Activated T-helper 1 cell treated with anti-CD3 and anti-CD28 coated beads, Interleukin-12 subunit alpha, Interleukin-12 subunit beta, Interleukin-2, Interleukin-4 antibody, amounts not matched to agents 30 ng/mL and 10 ng/mL and 1 ng/mL, durations not matched to agents 14 hours and 24 hours and 36 hours (primary cell): Measurements from ENCODE around the gene PRRX2. TPM values are rescaled to one million over a fixed set of nuclear protein-coding genes. Genes with fewer than 3 reads are reported as not detected.

Source experiments
- DNase-seq: peaks from one replicate; pipeline ENCODE4 v3.0.0; 2021; ENCODE audit warnings: low spot score
- H3K27ac Mint-ChIP-seq: one replicate; pipeline ENCODE4 v1.8.0; 2021; ENCODE audit warnings: mild to moderate bottlenecking, mixed read lengths
- H3K27me3 Mint-ChIP-seq: one replicate; pipeline ENCODE4 v1.8.0; 2022; ENCODE audit warnings: mild to moderate bottlenecking, moderate library complexity, mixed read lengths; ENCODE audit not compliant: insufficient read depth
- H3K36me3 Mint-ChIP-seq: one replicate; pipeline ENCODE4 v1.8.0; 2021; ENCODE audit warnings: low read depth, mixed read lengths
- H3K4me1 Mint-ChIP-seq: one replicate; pipeline ENCODE4 v1.8.0; 2021; ENCODE audit warnings: low read depth, mixed read lengths
- H3K4me3 Mint-ChIP-seq: one replicate; pipeline ENCODE4 v1.8.0; 2021; ENCODE audit warnings: mild to moderate bottlenecking, moderate library complexity, mixed read lengths
- H3K9me3 Mint-ChIP-seq: one replicate; pipeline ENCODE4 v1.8.0; 2021; ENCODE audit warnings: mixed read lengths
- intact Hi-C: fragments of 100-400 bp; cut with micrococcal nuclease; formaldehyde crosslinking; loops from one replicate; pipeline ENCODE4 v1.15.1; 2024
- total RNA-seq: library from RNA; stranded (reverse); gene quantifications from 2 replicates; pipeline ENCODE4 v1.2.3, GENCODE V29; 2022

PRRX2 gene
- total RNA-seq, 1 donor from 2014 or later, result 7.8 TPM

DNA sequence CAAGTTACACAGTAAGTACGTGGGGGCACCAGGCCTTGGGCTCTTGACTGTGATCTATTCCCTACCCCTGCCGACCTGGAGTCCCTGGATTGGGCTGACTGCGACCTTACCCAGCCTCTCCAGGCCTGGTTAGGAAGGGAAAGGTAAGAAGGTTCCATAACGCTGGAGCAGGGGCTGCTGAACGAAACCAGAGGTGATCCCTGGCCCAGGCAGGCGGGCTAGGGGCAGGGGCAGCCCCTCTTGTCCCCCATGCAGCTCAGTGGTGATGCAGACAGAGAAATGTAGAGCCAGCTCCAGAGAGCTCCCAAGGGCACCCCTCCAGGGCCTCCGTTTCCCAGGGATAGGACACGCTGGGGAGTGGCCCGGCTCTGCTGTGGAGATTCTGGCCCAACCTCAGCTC, 14.1 kb downstream of the PRRX2 start:
- Mint-ChIP-seq H3K36me3 (no peaks in the 10 kb centered on the region), H3K4me3 (no peak overlapping the region), H3K4me1 (no peaks in the 10 kb centered on the region), H3K9me3 (no peaks in the 10 kb centered on the region), H3K27ac (no peak overlapping the region), H3K27me3 (peaks cover 4% of the 10 kb centered on the region)
- no peak for DNase-seq
- intact Hi-C loops, result no loop called here

DNA sequence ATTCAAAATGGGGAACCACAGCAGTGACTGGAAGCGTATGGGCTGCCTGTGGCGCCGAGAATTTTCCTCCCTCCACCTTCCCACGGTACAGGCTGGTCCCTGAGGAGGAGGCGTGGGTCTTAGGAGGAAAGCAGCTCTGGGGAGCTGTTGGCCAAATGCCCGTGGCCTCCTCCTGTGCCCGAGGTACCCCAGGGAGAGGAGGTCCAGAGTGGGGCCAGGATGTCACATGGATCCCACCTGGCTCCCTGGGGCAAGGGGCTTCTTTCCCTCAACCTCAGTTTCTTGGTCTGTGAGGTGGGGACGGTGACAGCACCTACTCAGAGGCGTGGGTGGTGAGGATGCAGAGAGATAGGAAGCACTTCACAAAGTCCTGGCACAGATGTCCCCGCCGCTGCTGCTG, 16.5 kb downstream of the PRRX2 start:
- Mint-ChIP-seq H3K27ac (no peak overlapping the region), H3K4me1 (no peaks in the 10 kb centered on the region), H3K4me3 (no peak overlapping the region), H3K9me3 (no peaks in the 10 kb centered on the region), H3K27me3 (peaks cover 4% of the 10 kb centered on the region), H3K36me3 (no peaks in the 10 kb centered on the region)
- DNase-seq, result no peak
- intact Hi-C loops, result no loop called here

DNA sequence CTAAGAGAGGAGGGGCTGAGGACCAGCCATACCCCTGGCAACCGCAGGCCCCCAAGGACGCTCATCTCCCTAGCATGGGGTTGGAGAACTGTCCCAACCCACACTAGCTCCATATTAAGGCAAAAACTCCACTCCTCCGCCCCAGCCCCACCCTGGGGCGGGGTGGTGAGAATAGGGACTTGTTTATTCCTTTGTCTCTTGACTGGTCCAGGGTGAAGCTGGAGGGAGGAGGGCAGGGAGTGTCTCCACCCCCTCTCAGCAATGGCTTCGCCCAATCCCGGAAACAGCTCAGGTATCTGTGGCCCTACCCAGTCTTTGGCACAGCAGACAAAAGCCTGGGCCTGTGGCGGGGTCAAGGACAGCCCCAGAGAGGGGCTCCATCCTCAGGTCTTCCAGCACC, 16.9 kb downstream of the PRRX2 start:
- intact Hi-C loops, result no loop called here
- H3K27ac Mint-ChIP-seq, result no peak overlapping the region
- H3K9me3 Mint-ChIP-seq, result no peaks in the 10 kb centered on the region
- DNase-seq, result no peak
- H3K27me3 Mint-ChIP-seq, result peaks cover 4% of the 10 kb centered on the region
- no peaks in the 10 kb centered on the region for H3K36me3 Mint-ChIP-seq
- H3K4me1 Mint-ChIP-seq, result no peaks in the 10 kb centered on the region
- H3K4me3 Mint-ChIP-seq, result no peak overlapping the region

DNA sequence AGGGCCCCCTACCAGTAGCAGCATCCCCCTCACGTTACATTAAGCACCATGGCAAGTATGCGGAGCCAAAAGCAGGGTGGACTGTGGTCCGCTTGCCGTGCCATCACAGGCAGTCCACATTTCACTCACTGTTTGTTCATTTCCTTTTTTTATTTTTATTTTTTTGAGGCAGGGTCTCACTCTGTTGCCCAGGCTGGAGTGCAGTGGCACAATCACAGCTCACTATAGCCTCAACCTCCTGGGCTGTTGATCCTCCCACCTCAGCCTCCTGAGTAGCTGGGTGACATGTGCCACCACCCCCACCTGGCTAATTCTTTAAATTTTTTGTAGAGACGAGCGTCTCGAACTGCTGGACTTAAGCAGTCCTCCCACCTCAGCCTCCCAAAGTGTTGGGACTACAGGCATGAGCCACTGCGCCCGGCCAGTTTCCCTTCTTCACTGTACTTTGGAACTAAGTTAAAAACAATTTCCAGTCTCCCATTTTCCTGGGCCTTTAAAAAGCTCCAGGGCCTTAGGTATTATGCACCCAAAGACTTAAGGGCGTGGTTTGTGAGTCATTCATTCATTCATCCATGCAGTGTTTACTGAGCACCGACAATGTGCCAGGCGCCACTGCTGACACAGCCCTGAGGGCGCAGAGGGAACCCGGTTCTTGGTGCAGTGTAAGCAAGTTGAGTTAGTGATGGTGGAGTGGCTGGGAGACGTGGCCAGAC, 19.9 kb downstream of the PRRX2 start:
- intact Hi-C loops, result no loop called here
- no peak for DNase-seq
- Mint-ChIP-seq H3K27ac (no peak overlapping the region), H3K4me1 (no peaks in the 10 kb centered on the region), H3K36me3 (no peaks in the 10 kb centered on the region), H3K27me3 (no peaks in the 10 kb centered on the region), H3K9me3 (no peaks in the 10 kb centered on the region), H3K4me3 (no peak overlapping the region)

DNA sequence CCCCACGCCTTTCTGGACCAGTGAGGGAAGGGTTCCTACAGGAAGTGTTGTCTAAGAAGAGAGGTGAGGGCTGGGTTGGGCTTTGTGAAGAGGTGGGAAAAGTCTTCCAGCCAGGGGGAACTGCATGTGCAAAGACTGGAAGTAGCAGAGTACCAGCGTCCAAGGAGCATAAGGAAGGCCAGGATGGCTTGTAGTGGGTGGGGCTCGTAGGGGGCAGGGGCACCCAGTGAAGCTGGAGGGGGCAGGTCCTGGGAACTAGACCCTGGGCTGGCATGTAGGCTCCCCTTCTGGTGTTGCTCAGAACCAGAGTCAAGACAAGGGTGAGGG, 20.4 kb downstream of the PRRX2 start:
- intact Hi-C loops, result no loop called here
- H3K4me1 Mint-ChIP-seq, result no peaks in the 10 kb centered on the region
- H3K27me3 Mint-ChIP-seq, result no peaks in the 10 kb centered on the region
- no peaks in the 10 kb centered on the region for H3K36me3 Mint-ChIP-seq
- H3K9me3 Mint-ChIP-seq, result no peaks in the 10 kb centered on the region
- no peak overlapping the region for H3K27ac Mint-ChIP-seq
- no peak overlapping the region for H3K4me3 Mint-ChIP-seq
- no peak for DNase-seq

DNA sequence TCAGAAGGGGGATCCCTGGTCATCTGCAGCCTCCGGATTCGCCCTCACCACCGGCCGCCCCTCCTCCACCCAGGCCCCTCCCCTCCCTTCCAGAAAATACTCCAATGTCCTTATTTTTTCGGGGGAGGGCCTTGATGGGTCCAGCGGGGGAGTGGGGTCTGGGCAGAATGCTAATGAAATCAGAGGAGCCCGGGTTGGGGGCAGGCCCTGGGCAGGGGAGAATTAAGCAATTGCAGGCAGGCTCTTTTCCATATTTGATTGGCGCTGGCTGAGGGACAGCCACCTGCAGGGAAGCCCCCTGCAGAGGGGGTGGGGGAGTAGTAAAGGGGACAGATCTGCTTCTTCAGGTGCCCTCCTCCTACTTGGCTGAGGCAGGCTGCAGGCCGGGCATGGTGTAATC, 21.3 kb downstream of the PRRX2 start:
- intact Hi-C loops, result no loop called here
- Mint-ChIP-seq H3K4me1 (no peaks in the 10 kb centered on the region), H3K27me3 (no peaks in the 10 kb centered on the region), H3K27ac (no peak overlapping the region), H3K36me3 (no peaks in the 10 kb centered on the region), H3K9me3 (no peaks in the 10 kb centered on the region), H3K4me3 (no peak overlapping the region)
- DNase-seq, result no peak

DNA sequence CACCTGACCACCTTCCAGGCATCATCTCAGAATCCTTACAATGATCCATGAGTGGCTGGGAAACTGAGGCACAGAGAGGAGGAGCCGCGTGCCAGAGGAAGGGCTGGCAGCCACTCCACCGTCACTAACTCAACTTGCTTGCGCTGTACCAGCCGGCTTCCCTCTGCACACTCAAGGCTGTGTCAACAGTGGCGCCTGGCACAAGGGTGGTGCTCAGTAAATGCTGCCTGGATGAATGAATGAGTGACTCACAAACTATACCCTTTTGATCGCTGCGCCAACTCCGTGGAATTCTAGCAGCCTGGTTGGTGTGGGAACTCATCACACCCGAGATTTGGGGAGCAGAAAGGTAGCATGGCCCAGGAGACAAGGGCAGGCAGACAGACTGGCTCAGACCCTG, 21.9 kb downstream of the PRRX2 start:
- Mint-ChIP-seq H3K27ac (no peak overlapping the region), H3K36me3 (no peaks in the 10 kb centered on the region), H3K4me3 (no peak overlapping the region), H3K4me1 (no peaks in the 10 kb centered on the region), H3K27me3 (no peaks in the 10 kb centered on the region), H3K9me3 (no peaks in the 10 kb centered on the region)
- intact Hi-C loops, result no loop called here
- no peak for DNase-seq

DNA sequence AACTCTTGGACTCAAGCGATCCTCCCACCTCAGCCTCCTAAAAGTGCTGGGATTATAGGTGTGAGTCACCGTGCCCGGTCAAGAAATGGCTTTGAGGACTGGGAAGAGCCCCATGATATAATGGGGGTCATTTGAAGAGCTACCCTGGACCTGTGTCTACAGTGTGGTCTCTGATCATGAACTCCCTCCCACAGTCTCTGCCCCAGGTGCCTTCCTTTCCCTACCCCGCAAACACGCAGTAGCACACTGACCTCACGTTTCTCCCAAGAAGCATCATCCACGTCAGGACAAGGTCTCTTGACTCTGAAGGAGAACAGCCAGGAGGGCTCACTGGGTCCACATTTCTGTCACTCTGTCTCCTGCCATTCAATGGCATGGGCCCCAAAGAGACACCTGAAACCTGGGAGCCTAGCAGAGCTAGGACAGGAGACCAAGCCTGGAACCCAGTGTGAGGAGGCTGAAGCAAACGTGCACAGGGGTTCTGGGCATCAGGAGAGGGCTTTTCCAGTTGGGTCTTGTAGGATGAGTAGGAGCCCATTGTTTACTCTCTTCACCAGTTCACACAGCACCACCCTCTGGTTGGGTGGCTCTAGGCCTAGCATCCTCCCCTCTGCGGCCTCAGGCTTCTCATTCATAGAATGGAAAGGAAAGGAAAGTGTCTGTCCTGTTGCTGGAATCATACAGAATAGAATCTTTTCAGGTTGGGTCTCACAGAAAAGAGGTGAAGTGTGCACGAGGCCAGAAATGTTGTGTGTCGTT, 23.0 kb downstream of the PRRX2 start:
- intact Hi-C loops, result no loop called here
- Mint-ChIP-seq H3K36me3 (no peaks in the 10 kb centered on the region), H3K4me1 (no peaks in the 10 kb centered on the region), H3K9me3 (no peaks in the 10 kb centered on the region), H3K27me3 (no peaks in the 10 kb centered on the region), H3K4me3 (no peak overlapping the region), H3K27ac (no peak overlapping the region)
- no peak for DNase-seq

DNA sequence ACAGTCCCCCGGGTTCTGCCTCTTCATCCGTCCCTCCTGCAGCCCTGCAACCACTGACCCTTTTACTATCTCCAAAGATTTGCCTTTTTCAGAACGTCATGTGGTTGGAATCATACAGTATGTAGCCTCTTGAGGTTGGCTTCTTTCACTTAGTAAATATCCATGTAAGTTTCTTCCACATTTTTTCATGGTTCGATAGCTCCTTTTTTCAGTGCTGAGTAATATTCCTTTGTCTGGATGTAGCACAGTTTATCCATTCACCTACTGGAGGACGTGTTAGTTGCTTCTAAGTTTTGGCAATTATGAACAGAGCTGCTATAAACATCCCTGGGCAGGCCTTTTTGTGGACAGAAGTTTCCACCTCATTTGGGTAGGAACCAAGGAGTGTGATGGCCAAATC, 27.1 kb downstream of the PRRX2 start:
- no peaks in the 10 kb centered on the region for H3K4me1 Mint-ChIP-seq
- intact Hi-C loops, result no loop called here
- no peak for DNase-seq
- H3K27ac Mint-ChIP-seq, result no peak overlapping the region
- H3K9me3 Mint-ChIP-seq, result no peaks in the 10 kb centered on the region
- peaks cover 20% of the 10 kb centered on the region for H3K27me3 Mint-ChIP-seq
- no peaks in the 10 kb centered on the region for H3K36me3 Mint-ChIP-seq
- H3K4me3 Mint-ChIP-seq, result no peak overlapping the region

DNA sequence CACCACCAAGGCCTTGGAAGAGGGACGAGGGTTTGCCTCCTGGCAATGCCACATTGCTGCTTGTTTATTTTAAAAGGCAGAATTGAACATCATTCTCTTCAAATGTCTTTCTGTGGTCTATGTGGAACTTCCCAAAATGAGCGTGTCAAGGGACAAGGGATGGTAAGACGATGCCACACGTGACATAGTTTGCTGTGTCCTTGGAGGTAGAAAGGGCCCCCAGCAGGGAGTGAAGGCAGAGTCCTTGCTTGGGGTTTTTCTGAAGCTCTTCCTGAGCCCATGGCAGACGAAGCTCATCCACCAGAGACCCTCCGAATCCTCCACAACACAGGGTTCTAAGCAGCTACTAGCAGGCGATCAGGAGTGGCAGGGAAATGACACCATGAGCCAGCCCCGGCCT, 28.3 kb downstream of the PRRX2 start:
- intact Hi-C loops, result no loop called here
- H3K36me3 Mint-ChIP-seq, result no peaks in the 10 kb centered on the region
- no peak overlapping the region for H3K27ac Mint-ChIP-seq
- no peaks in the 10 kb centered on the region for H3K4me1 Mint-ChIP-seq
- DNase-seq, result no peak
- H3K9me3 Mint-ChIP-seq, result no peaks in the 10 kb centered on the region
- no peak overlapping the region for H3K4me3 Mint-ChIP-seq
- H3K27me3 Mint-ChIP-seq, result peaks cover 20% of the 10 kb centered on the region

DNA sequence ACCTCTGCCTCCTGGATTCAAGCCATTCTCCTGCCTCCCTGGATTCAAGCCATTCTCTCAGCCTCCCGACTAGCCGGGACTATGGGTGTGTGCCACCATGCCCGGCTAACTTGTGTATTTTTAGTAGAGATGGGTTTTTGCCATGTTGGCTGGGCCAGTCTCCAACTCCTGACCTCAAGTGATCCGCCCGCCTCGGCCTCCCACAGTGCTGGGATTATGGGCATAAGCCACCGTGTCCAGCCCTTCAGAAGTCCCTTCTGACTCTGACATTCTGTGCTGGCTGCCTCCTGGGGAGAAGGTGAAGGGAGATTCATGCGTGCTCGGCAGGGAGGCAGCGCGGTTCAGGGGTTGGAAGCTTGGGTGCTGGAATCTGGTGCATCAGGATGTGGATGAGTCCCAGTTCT, 28.8 kb downstream of the PRRX2 start:
- H3K27ac Mint-ChIP-seq, result no peak overlapping the region
- peaks cover 20% of the 10 kb centered on the region for H3K27me3 Mint-ChIP-seq
- no peaks in the 10 kb centered on the region for H3K36me3 Mint-ChIP-seq
- DNase-seq, result no peak
- H3K9me3 Mint-ChIP-seq, result no peaks in the 10 kb centered on the region
- intact Hi-C loops, result no loop called here
- H3K4me3 Mint-ChIP-seq, result no peak overlapping the region
- H3K4me1 Mint-ChIP-seq, result no peaks in the 10 kb centered on the region

DNA sequence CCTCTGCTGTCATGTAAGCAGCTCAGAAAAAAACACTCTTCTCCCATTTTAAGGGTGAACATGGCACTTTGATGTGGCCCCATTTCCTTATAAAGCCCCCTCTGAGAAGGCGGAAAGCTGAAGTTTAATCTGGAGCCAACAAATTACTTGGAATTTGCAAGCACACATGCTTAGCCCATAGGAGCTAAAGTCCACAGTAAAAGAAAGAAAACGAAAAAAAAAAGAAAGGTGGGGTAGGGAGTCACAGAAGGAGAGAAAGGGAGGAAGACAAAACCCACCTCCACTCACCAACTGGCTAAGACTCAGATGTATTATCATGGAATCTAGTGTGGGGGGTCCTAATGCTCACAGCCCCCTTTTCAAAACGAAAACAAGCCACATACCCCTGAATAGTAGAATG, 30.4 kb downstream of the PRRX2 start:
- Mint-ChIP-seq H3K27ac (no peak overlapping the region), H3K4me1 (no peaks in the 10 kb centered on the region), H3K9me3 (no peaks in the 10 kb centered on the region), H3K36me3 (no peaks in the 10 kb centered on the region), H3K4me3 (peak overlapping the region; percentile 29), H3K27me3 (peaks cover 24% of the 10 kb centered on the region)
- intact Hi-C loops, result loop anchor here (5.0 kb wide), 1 partner anchor 54 kb away; the partner anchor contains the start of gene ASB6
- DNase-seq, result no peak

DNA sequence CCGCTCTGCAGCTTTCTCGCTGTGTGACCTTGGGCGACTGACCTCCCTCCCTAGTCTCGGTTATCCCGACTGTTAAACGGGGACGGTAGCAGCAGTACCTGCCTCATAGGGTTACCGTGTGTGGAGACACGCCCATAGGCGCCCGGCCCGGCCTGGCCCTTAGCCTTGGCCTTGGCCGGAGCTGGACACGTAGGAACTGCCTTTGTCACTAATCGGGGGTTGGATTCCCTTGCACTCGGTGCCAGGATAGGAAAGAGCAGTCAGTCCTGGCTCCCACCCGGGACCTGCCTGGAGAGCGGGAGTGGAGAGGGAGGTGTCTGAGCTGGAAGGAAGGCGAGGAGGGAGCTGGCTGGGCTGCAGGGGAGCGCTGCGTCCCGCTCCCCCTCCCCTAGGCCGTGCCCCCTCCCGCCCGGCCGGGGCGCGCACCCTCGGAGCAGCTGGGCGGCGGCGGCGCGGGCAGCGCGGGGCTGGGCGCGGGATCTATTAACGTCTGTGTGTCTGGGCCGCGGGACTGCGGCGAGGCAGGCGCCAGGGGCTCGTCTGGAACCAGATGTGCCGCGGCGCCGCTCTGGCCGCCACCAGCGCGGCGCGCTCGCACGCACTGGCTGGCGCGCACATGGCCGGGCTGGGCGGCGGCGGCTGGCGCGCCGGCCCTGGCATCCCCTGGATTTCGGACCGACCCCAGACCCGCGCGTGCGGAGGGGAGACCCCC, 31.7 kb downstream of the PRRX2 start:
- no peaks in the 10 kb centered on the region for H3K36me3 Mint-ChIP-seq
- no peak for DNase-seq
- no peaks in the 10 kb centered on the region for H3K9me3 Mint-ChIP-seq
- no peaks in the 10 kb centered on the region for H3K4me1 Mint-ChIP-seq
- H3K27me3 Mint-ChIP-seq, result peaks cover 25% of the 10 kb centered on the region
- H3K4me3 Mint-ChIP-seq, result peak overlapping the region; percentile 71
- intact Hi-C loops, result loop anchor here (5.0 kb wide), 1 partner anchor 55 kb away; the partner anchor contains the start of gene ASB6
- peak overlapping the region; percentile 89 for H3K27ac Mint-ChIP-seq
